Glomerular visceral epithelial cell (primary cell): ENCODE results near the gene ARMC6.
A peak's percentile ranks its signal among the peaks of the same experiment; 100 is the strongest.
"Not testable (repeated sequence)": the region's sequence is repeated elsewhere in the genome, so short reads cannot be mapped to it uniquely, and the experiment has no call there.

Experiments
- DNase-seq: peaks from one replicate; pipeline ENCODE4 v3.0.0-alpha.2; 2016; ENCODE audit errors: extremely low spot score

The ARMC6 gene

DNA sequence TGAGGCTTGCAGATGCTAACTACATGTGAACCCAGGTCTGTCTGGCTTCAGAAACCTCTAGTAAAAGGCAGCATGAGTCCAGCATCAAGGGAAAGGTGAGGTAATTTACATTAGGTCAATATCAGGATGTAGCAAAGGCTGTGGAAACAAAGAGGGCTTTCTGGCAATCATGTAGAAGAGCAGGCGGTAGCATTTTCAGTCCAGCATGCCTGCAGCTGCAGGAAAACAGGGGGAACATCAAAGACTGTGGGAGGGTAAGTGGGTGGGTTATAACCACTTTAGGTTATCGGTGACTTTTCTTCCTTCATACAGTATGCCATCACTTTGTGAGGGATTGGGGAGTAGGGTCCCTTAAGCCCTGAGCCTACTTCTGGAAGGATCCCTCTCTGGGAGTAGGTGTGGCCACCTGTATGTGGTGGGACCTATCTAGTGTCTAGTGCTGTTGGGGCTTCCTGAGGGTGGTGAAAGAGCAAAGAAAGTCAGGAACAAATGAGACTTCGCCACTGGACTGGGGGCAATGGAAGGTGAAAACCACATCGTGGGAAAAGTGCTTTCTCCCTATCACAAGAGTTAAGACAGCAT lies 10.9 kb upstream of the ARMC6 start:
- DNase-seq = no peak

GRCh38 chr19:19023376-19023775 lies 10.0 kb upstream of the ARMC6 start:
- DNase-seq = not testable (repeated sequence)

DNA sequence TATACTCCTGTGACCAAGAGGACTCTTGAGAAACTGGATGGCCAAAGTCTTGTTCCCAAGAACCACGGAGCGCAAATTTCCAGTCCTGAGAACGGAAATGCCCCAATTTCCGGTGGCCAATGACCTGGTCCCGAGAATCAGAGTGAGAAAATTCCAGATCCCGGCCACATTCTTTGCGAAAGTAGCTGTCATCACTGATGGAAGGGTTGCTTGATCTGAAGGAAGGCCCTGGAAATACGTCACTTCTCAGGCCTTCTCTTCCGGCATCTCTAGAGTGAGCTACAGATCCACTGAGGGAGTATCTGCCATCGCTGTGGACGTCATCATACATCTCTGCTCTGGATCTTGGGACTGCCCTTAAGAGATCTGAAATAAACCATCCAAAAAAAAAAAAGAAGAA lies 7.5 kb upstream of the ARMC6 start:
- no peak for DNase-seq

GRCh38 chr19:19026299-19026971 lies 7.0 kb upstream of the ARMC6 start:
- peak; percentile 30 for DNase-seq

- DNase-seq = no peak
Measured at GRCh38 chr19:19027228-19027627, 6.2 kb upstream of the ARMC6 start.

- DNase-seq = no peak
Measured at GRCh38 chr19:19028526-19028925, 4.9 kb upstream of the ARMC6 start.

GRCh38 chr19:19031891-19032290 lies 1.5 kb upstream of the ARMC6 start:
- DNase-seq = no peak

DNA sequence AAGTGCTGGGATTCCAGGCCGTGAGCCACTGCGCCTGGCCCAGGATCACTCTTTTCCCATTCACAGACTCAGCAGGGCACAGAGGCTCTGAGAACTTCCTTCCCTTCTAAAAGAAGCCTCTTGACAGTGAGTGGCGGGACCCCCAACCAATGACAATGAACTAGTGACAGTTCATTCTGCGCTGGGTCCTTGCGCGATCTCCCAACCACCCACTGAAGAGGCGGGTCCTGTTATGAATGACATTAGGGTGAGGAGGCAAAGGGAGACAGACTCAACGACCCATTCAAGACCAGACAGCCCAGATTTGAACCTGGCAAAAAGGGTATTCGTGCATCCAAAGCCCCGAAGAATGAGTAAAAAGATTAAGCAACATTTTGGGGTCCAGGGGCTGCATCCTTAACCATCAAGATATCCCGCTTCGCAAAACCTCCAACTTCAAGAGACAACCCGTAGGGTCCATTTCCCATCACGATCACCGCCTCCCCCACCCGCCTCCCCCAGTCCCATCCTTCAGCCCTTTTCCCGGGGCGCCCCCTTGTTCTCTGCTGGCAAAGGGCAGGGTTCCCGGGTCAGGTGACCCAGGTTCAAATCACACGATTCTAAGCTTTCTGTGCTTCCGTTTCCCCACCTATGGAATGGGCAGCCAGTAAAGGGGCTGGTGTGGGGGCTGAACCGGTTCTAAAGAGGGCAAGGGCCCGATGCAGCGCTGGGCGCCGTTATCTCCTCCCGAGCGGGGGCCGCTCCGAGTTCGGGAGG lies 805 bp upstream of the ARMC6 start:
- DNase-seq = peak; percentile 91

DNA sequence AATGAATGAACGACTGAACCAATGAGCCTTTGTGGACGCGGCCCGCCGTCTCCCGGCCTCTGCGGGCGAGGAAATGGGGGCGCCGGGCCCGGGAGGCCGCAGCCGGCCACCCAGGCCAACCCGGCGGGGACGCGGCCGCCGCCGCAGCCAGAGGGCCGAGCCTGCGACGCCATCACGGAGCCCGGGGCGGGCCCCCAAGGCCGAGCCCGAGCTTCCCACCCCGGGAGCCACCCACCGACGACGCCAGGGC lies 302 bp upstream of the ARMC6 start:
- DNase-seq = no peak

- peak; percentile 70 for DNase-seq
Measured at GRCh38 chr19:19034204-19034624, 811 bp downstream of the ARMC6 start.

DNA sequence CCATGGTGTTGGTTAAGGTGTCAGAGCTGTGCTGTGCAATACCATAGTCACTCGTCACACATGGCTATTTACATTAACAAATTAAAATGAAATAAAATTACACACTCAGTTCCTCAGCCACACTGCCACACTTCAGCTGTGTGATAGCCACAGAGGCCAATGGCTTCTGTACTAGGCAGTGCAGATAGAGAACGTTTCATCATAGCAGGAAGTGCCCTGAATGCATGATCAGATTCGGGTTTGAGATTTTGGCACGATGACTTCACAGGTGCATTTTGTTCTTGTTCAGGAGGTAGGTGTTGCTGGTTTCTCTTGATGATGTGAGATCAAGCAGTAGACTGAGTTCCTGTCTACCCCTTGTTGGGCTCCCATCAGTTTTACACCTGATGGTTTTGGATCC lies 6.5 kb downstream of the ARMC6 start:
- DNase-seq = no peak

DNA sequence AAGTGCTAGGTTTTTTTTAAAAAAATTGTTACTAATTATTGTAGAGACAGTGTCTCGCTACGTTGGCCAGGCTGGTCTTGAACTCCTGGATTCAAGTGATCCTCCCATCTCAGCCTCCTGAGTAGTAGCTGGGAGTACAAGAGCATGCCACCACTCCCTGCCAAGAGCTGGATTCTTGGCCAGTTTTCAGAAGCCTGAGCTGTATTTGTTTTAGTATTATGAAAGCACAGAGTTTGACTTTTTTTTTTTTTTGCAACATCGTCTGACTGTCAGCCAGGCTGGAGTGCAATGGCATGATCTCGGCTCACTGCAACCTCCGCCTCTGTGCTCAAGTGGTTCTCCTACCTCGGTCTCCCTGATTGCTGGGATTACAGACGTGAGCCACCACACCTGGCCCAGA lies 7.0 kb downstream of the ARMC6 start:
- no peak for DNase-seq

GRCh38 chr19:19042732-19043280 lies 9.4 kb downstream of the ARMC6 start:
- DNase-seq = no peak

- no peak for DNase-seq
Measured at GRCh38 chr19:19043481-19043880, 10.1 kb downstream of the ARMC6 start.

DNA sequence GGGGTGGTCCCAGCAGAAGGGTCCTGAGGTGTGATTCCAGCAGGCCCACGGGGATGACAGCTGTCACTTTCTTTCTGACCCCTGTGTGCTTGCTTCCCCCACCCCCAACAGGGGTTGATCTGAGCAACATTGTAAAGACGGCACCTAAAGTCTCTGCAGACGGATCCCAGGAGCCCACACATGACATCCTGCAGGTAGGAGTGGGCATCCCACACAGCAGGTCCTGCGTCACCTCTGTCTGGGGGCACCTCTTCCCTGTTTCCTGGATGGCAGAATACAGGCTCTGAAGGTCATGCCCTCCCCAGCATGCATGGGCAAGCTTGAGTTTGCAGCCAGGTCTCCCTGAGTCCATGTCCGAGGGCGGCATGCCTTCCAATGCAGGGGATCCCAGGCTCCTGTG lies 10.5 kb downstream of the ARMC6 start:
- no peak for DNase-seq

DNA sequence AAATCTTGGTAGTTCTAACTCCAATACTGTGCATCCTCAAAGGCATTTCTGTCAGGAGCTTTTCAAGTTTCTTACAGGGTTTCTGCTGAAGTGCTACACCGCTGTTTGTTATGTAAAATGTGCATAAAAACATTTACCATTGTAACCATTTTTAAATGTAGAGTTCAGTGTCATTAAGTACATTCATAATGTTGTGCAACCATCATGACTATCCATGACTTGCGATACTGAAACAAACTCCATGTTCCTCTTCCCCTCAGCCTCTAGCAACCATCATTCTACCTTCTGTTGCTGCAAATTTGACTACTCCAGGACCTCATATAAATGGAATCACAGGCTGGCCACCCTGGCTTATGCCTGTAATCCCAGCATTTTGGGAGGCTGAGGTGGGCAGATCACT lies 16.0 kb downstream of the ARMC6 start:
- no peak for DNase-seq

DNA sequence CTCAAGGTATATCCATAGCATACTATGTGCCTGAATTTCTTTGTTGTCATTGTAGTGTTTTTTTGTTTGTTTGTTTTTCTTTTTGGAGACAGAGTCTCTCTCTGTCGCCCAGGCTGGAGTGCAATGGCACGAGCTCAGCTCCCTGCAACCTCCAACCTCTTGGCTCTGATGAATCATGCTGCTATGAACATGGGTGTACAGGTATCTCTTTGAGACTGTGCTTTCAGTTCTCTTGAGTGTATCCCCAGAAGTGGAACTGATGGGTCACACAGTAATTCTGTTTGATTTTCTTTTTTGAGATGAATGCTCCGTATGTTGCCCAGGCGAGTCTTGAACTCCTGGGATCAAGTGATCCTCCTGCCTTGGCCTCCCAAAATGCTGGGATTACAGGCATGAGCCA lies 16.7 kb downstream of the ARMC6 start:
- no peak for DNase-seq

GRCh38 chr19:19050731-19051130 lies 17.3 kb downstream of the ARMC6 start:
- no peak for DNase-seq

DNA sequence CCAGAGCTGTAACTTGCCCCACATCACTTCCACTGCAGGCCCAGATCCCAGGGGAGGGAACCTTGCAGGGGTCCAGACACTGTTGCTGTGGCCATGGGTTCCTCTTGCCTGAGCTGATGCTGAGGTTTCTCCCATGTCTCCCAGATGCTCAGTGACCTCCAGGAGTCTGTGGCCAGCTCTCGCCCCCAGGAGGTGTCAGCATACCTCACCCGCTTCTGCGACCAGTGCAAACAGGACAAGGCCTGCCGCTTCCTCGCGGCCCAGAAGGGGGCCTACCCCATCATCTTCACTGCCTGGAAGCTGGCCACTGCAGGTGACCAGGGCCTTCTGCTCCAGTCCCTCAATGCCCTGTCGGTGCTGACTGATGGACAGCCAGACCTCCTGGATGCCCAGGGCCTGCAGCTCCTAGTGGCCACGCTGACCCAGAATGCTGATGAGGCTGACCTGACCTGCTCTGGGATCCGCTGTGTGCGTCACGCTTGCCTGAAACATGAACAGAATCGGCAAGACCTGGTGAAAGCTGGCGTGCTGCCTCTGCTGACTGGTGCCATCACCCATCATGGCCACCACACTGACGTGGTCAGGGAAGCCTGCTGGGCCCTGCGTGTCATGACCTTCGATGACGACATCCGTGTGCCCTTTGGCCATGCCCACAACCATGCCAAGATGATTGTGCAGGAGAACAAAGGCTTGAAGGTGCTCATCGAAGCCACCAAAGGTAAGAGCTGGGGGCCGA lies 18.2 kb downstream of the ARMC6 start:
- no peak for DNase-seq

GRCh38 chr19:19052921-19053320 lies 19.5 kb downstream of the ARMC6 start:
- DNase-seq = no peak

GRCh38 chr19:19053508-19054314 lies 20.3 kb downstream of the ARMC6 start:
- peak; percentile 52 for DNase-seq
